GM10266 (cell line): ENCODE data around the gene FAM13A.

Experiments used
- DNase-seq: peaks from one replicate; pipeline ENCODE4 v3.0.0; 2012; ENCODE audit errors: extremely low spot score
- TF ChIP-seq, protein P1 (sequence below): IDR thresholded peaks from 2 replicates; pipeline ENCODE4 v1.5.1; 2012; ENCODE audit warnings: mild to moderate bottlenecking, low read depth; ENCODE audit not compliant: control insufficient read depth, insufficient read depth; ENCODE audit errors: missing control alignments

The FAM13A gene

DNA sequence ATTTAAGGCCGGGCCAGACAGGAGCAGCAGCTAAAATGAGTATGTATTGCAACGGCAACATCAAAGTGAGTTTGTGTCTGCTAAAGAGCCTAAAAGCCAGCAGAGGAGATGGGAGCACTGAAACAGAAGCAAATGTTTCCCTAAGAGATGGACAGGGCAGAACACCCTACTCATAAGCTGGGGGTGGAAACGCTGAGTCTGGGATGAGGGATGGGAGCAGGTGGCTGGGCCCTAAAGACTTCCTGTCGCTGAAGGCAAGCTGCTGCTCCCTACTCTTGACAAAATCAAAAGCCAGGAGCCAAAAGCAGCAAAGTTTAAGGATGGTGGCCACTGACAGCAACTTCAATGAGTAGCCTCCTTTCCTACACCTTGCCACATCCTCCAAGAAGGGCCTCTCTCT lies 318.8 kb downstream of the FAM13A start:
- TF ChIP-seq, protein P1, sequence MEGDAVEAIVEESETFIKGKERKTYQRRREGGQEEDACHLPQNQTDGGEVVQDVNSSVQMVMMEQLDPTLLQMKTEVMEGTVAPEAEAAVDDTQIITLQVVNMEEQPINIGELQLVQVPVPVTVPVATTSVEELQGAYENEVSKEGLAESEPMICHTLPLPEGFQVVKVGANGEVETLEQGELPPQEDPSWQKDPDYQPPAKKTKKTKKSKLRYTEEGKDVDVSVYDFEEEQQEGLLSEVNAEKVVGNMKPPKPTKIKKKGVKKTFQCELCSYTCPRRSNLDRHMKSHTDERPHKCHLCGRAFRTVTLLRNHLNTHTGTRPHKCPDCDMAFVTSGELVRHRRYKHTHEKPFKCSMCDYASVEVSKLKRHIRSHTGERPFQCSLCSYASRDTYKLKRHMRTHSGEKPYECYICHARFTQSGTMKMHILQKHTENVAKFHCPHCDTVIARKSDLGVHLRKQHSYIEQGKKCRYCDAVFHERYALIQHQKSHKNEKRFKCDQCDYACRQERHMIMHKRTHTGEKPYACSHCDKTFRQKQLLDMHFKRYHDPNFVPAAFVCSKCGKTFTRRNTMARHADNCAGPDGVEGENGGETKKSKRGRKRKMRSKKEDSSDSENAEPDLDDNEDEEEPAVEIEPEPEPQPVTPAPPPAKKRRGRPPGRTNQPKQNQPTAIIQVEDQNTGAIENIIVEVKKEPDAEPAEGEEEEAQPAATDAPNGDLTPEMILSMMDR: no peak

DNA sequence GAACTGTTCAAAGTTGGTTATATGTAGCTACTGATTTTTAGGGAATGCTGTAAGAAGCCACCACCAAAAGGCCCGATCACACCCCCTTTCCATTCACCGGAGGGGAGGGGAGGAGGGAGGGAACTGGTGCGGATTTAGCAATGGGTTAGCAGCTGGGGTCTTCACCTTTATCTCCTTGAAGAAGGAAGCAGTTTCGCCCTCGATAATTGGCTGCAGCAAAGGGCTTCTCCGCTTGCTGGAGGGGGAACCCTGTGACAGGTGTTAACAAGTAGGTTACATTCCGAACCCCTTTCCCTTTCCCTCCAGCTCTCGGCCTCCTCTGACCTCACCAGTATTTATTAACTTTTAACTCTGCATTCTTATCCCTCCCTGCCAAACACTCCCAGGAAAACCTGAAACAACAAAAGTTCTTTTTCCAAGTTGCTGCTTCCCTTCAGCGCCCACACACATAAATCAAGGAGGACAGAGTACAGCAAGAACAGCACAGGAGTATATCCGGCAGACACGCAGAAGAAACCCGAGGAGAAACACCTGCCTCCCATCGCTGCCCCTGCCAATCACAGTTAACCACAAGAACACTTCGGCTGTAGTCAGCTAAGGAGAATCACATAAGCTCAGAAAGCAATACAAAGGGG lies 319.6 kb downstream of the FAM13A start:
- TF ChIP-seq, protein P1: no peak
- peak; percentile 21 for DNase-seq

More for the DNA sequence above, 318.8 kb downstream of the FAM13A start:
- no peak for DNase-seq

- no peak for DNase-seq
- TF ChIP-seq, protein P1: no peak
Observed at GRCh38 chr4:88736264-88736663, 320.7 kb downstream of the FAM13A start.

- TF ChIP-seq, protein P1: no peak
- no peak for DNase-seq
Observed at GRCh38 chr4:88735564-88735963, 321.4 kb downstream of the FAM13A start.

- DNase-seq: no peak
- TF ChIP-seq, protein P1: no peak
Observed at GRCh38 chr4:88734403-88734949, 322.5 kb downstream of the FAM13A start.

DNA sequence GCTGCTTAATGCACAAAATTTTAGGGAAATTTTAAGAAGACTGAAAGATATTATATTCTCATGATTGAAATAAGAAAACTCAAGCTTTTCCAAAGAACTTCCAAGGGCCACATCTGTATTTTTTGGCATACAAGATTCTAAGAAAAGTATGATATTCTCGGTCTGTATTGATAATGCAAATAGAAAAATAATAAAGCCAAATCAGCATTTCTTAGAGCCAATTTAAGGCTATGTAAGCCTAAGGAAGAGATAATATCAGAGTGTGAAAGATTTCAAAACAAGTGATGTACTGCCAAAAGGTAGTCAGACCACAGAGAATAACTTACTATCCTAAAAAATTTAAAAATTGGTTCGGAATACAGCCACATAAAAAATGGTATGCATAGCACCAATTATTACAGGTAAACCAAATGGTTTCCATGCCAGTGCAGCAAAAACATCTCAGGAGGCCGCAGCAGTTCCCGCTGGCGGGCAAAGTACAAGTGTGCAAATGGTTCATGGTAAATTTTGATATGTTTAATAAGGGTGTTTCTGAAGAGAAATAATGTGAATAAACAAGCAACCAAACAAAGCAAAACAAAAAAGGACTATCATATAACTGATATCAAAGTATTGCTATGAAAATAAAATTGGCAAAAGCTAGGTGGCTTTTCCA lies 324.1 kb downstream of the FAM13A start:
- DNase-seq: no peak
- TF ChIP-seq, protein P1: no peak

GRCh38 chr4:88731381-88731780 lies 325.6 kb downstream of the FAM13A start:
- TF ChIP-seq, protein P1: no peak
- no peak for DNase-seq
